LNCaP clone FGC (cell line): Measurements from ENCODE around the gene CHAD.

Experiments
- DNase-seq: peaks from one replicate; pipeline ENCODE4 v3.0.0-alpha.2; 2011; ENCODE audit warnings: low read depth
- H3K4me3 ChIP-seq: 2 replicates; pipeline ENCODE4 v1.5.1; 2011; ENCODE audit warnings: mild to moderate bottlenecking, low read depth, low read length, control low read depth
- CTCF ChIP-seq: IDR thresholded peaks from 2 replicates; pipeline ENCODE4 v1.5.1; 2012; ENCODE audit warnings: mild to moderate bottlenecking; ENCODE audit not compliant: control insufficient read depth, insufficient read depth; ENCODE audit errors: extremely low read depth

Gene CHAD

GRCh38 chr17:50468304-50469207 lies at the start of gene CHAD:
TSS of gene CHAD (minus strand) at chr17:50468880. CDS start at chr17:50468813, 67 bp downstream.
- no peak for DNase-seq
- TF ChIP-seq CTCF, result no peak
- H3K4me3 ChIP-seq, result no peak within 1 kb of the TSS

GRCh38 chr17:50517504-50518383 lies 49.1 kb upstream of the CHAD start:
- TF ChIP-seq CTCF, result no peak
- no peak for DNase-seq
- no peak overlapping the region for H3K4me3 ChIP-seq

GRCh38 chr17:50517011-50517410 lies 48.3 kb upstream of the CHAD start:
- no peak overlapping the region for H3K4me3 ChIP-seq
- no peak for DNase-seq
- TF ChIP-seq CTCF, result no peak

- no peak for DNase-seq
- H3K4me3 ChIP-seq, result no peak overlapping the region
- no peak for TF ChIP-seq CTCF
These were observed 46.4 kb upstream of the CHAD start for GRCh38 chr17:50514936-50515702.

- no peak for DNase-seq
- no peak overlapping the region for H3K4me3 ChIP-seq
- no peak for TF ChIP-seq CTCF
These were observed 45.7 kb upstream of the CHAD start for GRCh38 chr17:50514388-50514787.

GRCh38 chr17:50513495-50513894 lies 44.8 kb upstream of the CHAD start:
- H3K4me3 ChIP-seq, result no peak overlapping the region
- no peak for TF ChIP-seq CTCF
- DNase-seq, result no peak
